ENCODE measurements around the gene PLLP. TPM values are rescaled to one million over a fixed set of nuclear protein-coding genes. Genes with fewer than 3 reads are reported as not detected.

The PLLP gene
- total and polyA plus RNA-seq, 9 of the 15 experiments (the other 6 are each of a cell fraction or from before 2014, with no cell fraction given), result 0.09 to 0.96 (median 0.27) TPM

DNA sequence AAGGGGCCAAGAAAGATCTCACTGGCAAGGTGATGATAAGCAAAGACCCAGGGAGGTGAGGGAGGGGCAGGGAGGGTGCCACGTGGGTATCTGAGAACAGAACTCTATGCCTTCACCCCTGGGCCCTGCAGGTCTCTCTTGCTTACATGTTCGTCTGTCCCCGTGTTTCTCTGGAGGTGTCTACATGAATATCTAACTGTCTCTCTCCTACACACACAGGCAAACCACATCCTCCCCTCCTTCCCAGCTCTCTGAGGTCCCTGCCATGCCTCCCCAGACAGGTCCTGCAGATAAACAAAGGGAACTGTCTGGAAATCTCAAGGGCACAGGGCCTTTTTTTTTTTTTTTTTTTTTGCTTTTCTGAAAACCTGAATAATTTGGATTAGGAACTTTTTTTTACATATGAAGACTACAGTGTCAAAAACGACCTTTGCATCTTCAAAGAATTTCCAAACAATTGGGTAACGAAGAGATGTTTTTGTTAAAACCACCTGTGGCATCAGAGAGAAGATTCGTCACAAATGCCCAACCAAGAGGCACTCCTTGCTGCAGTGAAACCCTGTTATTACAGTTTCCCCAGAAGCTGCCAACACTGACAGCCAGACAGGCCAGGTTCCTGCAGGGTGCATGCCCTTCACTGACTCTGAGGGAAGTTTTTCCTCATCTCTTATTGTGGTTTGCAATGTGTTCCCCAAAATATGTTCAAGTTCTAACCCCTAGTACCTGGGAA lies 17.8 kb downstream of the PLLP start (continued):
- TF ChIP-seq HMGXB4 (CRISPR knock-in tag; IDR thresholded peaks at IDR 0.05) (no peak), RBM22 (IDR thresholded peaks at IDR 0.05; ENCODE audit: low read depth, low read length, poor library complexity, severe bottlenecking) (no peak), ZNF121 (CRISPR knock-in tag; conservative IDR thresholded peaks at IDR 0.05) (no peak), SRSF1 (IDR thresholded peaks at IDR 0.05; ENCODE audit: low read depth, low read length) (no peak), ZBTB7A (IDR thresholded peaks at IDR 0.05; ENCODE audit: borderline replicate concordance, control insufficient read depth, low read depth, low read length) (no peak), CHD4 (IDR thresholded peaks at IDR 0.05; ENCODE audit: insufficient read depth, insufficient replicate concordance, low read depth, low read length, poor library complexity, severe bottlenecking) (no peak), NONO (IDR thresholded peaks at IDR 0.05; ENCODE audit: low read depth in 2 of 2, low read length in 1 of 2) (no peak), TEAD1 (CRISPR knock-in tag; IDR thresholded peaks at IDR 0.05) (no peak), BACH1 (tag; IDR thresholded peaks at IDR 0.05) (no peak)
- TF ChIP-seq, protein P1, sequence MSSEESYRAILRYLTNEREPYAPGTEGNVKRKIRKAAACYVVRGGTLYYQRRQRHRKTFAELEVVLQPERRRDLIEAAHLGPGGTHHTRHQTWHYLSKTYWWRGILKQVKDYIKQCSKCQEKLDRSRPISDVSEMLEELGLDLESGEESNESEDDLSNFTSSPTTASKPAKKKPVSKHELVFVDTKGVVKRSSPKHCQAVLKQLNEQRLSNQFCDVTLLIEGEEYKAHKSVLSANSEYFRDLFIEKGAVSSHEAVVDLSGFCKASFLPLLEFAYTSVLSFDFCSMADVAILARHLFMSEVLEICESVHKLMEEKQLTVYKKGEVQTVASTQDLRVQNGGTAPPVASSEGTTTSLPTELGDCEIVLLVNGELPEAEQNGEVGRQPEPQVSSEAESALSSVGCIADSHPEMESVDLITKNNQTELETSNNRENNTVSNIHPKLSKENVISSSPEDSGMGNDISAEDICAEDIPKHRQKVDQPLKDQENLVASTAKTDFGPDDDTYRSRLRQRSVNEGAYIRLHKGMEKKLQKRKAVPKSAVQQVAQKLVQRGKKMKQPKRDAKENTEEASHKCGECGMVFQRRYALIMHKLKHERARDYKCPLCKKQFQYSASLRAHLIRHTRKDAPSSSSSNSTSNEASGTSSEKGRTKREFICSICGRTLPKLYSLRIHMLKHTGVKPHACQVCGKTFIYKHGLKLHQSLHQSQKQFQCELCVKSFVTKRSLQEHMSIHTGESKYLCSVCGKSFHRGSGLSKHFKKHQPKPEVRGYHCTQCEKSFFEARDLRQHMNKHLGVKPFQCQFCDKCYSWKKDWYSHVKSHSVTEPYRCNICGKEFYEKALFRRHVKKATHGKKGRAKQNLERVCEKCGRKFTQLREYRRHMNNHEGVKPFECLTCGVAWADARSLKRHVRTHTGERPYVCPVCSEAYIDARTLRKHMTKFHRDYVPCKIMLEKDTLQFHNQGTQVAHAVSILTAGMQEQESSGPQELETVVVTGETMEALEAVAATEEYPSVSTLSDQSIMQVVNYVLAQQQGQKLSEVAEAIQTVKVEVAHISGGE (CRISPR knock-in tag; IDR thresholded peaks at IDR 0.05), result 0 out of 6 replicates have a peak, but pooled peaks of 1 of the 3 experiments have one; percentile 9
- TF ChIP-seq, protein P2, sequence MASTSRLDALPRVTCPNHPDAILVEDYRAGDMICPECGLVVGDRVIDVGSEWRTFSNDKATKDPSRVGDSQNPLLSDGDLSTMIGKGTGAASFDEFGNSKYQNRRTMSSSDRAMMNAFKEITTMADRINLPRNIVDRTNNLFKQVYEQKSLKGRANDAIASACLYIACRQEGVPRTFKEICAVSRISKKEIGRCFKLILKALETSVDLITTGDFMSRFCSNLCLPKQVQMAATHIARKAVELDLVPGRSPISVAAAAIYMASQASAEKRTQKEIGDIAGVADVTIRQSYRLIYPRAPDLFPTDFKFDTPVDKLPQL (IDR thresholded peaks at IDR 0.05; ENCODE audit: extremely low read depth, insufficient read length), result no peak
- TF ChIP-seq, protein P3, sequence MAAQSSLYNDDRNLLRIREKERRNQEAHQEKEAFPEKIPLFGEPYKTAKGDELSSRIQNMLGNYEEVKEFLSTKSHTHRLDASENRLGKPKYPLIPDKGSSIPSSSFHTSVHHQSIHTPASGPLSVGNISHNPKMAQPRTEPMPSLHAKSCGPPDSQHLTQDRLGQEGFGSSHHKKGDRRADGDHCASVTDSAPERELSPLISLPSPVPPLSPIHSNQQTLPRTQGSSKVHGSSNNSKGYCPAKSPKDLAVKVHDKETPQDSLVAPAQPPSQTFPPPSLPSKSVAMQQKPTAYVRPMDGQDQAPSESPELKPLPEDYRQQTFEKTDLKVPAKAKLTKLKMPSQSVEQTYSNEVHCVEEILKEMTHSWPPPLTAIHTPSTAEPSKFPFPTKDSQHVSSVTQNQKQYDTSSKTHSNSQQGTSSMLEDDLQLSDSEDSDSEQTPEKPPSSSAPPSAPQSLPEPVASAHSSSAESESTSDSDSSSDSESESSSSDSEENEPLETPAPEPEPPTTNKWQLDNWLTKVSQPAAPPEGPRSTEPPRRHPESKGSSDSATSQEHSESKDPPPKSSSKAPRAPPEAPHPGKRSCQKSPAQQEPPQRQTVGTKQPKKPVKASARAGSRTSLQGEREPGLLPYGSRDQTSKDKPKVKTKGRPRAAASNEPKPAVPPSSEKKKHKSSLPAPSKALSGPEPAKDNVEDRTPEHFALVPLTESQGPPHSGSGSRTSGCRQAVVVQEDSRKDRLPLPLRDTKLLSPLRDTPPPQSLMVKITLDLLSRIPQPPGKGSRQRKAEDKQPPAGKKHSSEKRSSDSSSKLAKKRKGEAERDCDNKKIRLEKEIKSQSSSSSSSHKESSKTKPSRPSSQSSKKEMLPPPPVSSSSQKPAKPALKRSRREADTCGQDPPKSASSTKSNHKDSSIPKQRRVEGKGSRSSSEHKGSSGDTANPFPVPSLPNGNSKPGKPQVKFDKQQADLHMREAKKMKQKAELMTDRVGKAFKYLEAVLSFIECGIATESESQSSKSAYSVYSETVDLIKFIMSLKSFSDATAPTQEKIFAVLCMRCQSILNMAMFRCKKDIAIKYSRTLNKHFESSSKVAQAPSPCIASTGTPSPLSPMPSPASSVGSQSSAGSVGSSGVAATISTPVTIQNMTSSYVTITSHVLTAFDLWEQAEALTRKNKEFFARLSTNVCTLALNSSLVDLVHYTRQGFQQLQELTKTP (IDR thresholded peaks at IDR 0.05; ENCODE audit: low read depth in 1 of 2, partially characterized antibody in 2 of 2), result peak in 1 of 2 experiments; percentile 38
- TF ChIP-seq, protein P4, sequence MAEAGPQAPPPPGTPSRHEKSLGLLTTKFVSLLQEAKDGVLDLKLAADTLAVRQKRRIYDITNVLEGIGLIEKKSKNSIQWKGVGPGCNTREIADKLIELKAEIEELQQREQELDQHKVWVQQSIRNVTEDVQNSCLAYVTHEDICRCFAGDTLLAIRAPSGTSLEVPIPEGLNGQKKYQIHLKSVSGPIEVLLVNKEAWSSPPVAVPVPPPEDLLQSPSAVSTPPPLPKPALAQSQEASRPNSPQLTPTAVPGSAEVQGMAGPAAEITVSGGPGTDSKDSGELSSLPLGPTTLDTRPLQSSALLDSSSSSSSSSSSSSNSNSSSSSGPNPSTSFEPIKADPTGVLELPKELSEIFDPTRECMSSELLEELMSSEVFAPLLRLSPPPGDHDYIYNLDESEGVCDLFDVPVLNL (CRISPR knock-in tag; IDR thresholded peaks at IDR 0.05; ENCODE audit: low read depth), result no peak

Data from K562 (cell line).